ENCODE results near the gene LCN10. TPM values are rescaled to one million over a fixed set of nuclear protein-coding genes. Genes with fewer than 3 reads are reported as not detected.

The LCN10 gene
- total RNA-seq, 1 donor from 2014 or later: not detected

- peaks cover 6% of the 10 kb centered on the region for H3K9me3 Mint-ChIP-seq (ENCODE audit: unreplicated experiment)
- no peaks in the 10 kb centered on the region for H3K36me3 Mint-ChIP-seq (ENCODE audit: unreplicated experiment)
- H3K4me1 Mint-ChIP-seq (ENCODE audit: unreplicated experiment): no peaks in the 10 kb centered on the region
- H3K27me3 Mint-ChIP-seq (ENCODE audit: unreplicated experiment): peaks cover 14% of the 10 kb centered on the region
- no peak overlapping the region for H3K4me3 Mint-ChIP-seq (ENCODE audit: unreplicated experiment)
- TF ChIP-seq CTCF (IDR thresholded peaks at IDR 0.05): no peak
- H3K27ac Mint-ChIP-seq (ENCODE audit: unreplicated experiment): no peak overlapping the region
- no peak for DNase-seq (ENCODE audit: extremely low spot score, unreplicated experiment)
Measured at GRCh38 chr9:136747161-136748060, 4.7 kb upstream of the LCN10 start.

GRCh38 chr9:136746621-136747020, 3.9 kb upstream of the LCN10 start:
- no peak overlapping the region for H3K4me3 Mint-ChIP-seq (ENCODE audit: unreplicated experiment)
- H3K4me1 Mint-ChIP-seq (ENCODE audit: unreplicated experiment): no peaks in the 10 kb centered on the region
- H3K27me3 Mint-ChIP-seq (ENCODE audit: unreplicated experiment): peaks cover 7% of the 10 kb centered on the region
- DNase-seq (ENCODE audit: extremely low spot score, unreplicated experiment): no peak
- peaks cover 2% of the 10 kb centered on the region for H3K9me3 Mint-ChIP-seq (ENCODE audit: unreplicated experiment)
- no peak overlapping the region for H3K27ac Mint-ChIP-seq (ENCODE audit: unreplicated experiment)
- no peak for TF ChIP-seq CTCF (IDR thresholded peaks at IDR 0.05)
- H3K36me3 Mint-ChIP-seq (ENCODE audit: unreplicated experiment): no peaks in the 10 kb centered on the region

- TF ChIP-seq CTCF (IDR thresholded peaks at IDR 0.05): no peak
- Mint-ChIP-seq H3K4me1 (ENCODE audit: unreplicated experiment) (no peaks in the 10 kb centered on the region), H3K9me3 (ENCODE audit: unreplicated experiment) (no peaks in the 10 kb centered on the region), H3K36me3 (ENCODE audit: unreplicated experiment) (no peaks in the 10 kb centered on the region), H3K4me3 (ENCODE audit: unreplicated experiment) (no peak overlapping the region), H3K27me3 (ENCODE audit: unreplicated experiment) (peaks cover 4% of the 10 kb centered on the region), H3K27ac (ENCODE audit: unreplicated experiment) (no peak overlapping the region)
- no peak for DNase-seq (ENCODE audit: extremely low spot score, unreplicated experiment)
Measured at GRCh38 chr9:136746155-136746490, 3.4 kb upstream of the LCN10 start.

GRCh38 chr9:136745389-136746154, 2.8 kb upstream of the LCN10 start:
- peaks cover 2% of the 10 kb centered on the region for H3K27me3 Mint-ChIP-seq (ENCODE audit: unreplicated experiment)
- H3K4me3 Mint-ChIP-seq (ENCODE audit: unreplicated experiment): no peak overlapping the region
- DNase-seq (ENCODE audit: extremely low spot score, unreplicated experiment): no peak
- no peak for TF ChIP-seq CTCF (IDR thresholded peaks at IDR 0.05)
- H3K4me1 Mint-ChIP-seq (ENCODE audit: unreplicated experiment): no peaks in the 10 kb centered on the region
- no peaks in the 10 kb centered on the region for H3K9me3 Mint-ChIP-seq (ENCODE audit: unreplicated experiment)
- no peak overlapping the region for H3K27ac Mint-ChIP-seq (ENCODE audit: unreplicated experiment)
- no peaks in the 10 kb centered on the region for H3K36me3 Mint-ChIP-seq (ENCODE audit: unreplicated experiment)

- no peak for TF ChIP-seq CTCF (IDR thresholded peaks at IDR 0.05)
- no peaks in the 10 kb centered on the region for H3K27me3 Mint-ChIP-seq (ENCODE audit: unreplicated experiment)
- no peaks in the 10 kb centered on the region for H3K4me1 Mint-ChIP-seq (ENCODE audit: unreplicated experiment)
- no peaks in the 10 kb centered on the region for H3K36me3 Mint-ChIP-seq (ENCODE audit: unreplicated experiment)
- no peak overlapping the region for H3K4me3 Mint-ChIP-seq (ENCODE audit: unreplicated experiment)
- no peak overlapping the region for H3K27ac Mint-ChIP-seq (ENCODE audit: unreplicated experiment)
- H3K9me3 Mint-ChIP-seq (ENCODE audit: unreplicated experiment): no peaks in the 10 kb centered on the region
- DNase-seq (ENCODE audit: extremely low spot score, unreplicated experiment): no peak
Measured at GRCh38 chr9:136744773-136745172, 2.0 kb upstream of the LCN10 start.

Measured in osteocyte (in vitro differentiated cells).